Measurements from ENCODE around the gene DNLZ.
"Not testable (repeated sequence)": the region's sequence is repeated elsewhere in the genome, so short reads cannot be mapped to it uniquely, and the experiment has no call there.

DNLZ gene

DNA sequence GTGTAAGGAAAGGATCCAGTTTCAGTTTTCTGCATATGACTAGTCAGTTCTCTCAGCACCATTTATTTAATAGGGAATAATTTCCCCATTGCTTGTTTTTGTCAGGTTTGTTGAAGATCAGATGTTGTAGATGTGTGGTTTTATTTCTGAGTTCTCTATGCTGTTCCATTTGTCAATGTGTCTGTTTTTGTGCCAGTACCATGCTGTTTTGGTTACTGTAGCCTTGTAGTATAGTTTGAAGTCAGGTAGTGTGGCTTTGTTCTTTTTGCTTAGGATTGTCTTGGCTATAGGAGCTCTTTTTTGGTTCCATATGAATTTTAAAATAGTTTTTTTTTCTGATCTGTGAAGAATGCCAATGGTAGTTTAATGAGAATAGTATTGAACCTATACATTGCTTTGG lies 42.6 kb downstream of the DNLZ start:
- H3K4me3 ChIP-seq (ENCODE audit: low read depth, low read length) = not testable (repeated sequence)

DNA sequence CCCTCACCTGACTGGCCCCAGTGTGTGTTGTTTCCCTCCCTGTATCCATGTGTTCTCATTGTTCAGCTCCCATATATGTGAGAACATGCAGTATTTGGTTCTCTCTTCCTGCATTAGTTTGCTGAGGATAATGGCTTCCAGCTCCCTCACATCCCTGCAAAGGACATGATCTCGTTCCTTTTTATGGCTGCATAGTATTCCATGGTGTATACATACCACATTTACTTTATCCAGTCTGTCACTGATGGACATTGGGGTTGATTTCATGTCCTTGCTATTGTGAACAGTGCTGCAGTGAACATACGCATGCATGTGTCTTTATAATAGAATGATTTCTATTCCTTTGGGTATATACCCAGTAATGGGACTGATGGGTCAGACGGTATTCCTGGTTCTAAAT lies 43.6 kb downstream of the DNLZ start:
- H3K4me3 ChIP-seq (ENCODE audit: low read depth, low read length) = not testable (repeated sequence)

DNA sequence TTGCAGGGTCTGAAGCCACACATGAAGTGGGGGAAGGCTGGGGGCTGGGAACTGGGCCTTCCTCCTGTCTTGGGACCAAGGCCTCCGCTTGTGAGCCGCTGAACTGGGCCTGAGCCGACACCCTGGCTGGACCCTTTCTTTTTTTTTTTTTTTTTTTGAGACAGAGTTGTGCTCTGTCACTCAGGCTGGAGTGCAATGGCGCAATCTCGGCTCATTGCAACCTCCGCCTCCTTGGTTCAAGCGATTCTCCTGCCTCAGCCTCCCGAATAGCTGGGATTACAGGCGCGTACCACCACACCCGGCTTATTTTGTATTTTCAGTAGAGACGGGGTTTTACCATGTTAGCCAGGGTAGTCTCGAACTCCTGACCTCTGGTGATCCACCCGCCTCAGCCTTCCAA lies 44.3 kb downstream of the DNLZ start:
- not testable (repeated sequence) for H3K4me3 ChIP-seq (ENCODE audit: low read depth, low read length)

DNA sequence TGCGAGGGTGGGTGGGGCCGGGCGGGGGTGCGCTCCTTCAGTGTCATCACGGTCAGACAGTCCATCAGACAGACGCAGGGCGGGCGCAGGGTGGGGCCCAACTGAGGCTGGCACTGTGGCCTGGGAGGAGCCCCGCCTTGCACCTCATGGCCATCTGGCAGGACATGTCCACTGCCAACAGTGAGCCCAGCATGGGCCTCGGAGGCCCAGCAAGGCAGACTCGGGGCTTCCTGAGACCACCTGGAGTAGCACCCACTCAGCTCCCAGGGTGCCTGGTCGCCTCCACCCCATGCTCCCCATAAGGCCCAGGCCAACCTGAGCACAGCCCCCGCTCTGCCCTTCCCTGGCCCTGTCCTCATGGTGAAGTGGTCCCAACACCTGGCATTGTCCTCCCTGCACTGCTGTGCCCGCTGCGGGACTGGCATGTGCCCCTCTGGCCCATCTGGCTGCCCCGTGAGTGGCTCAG lies 44.7 kb downstream of the DNLZ start:
- no peak overlapping the region for H3K4me3 ChIP-seq (ENCODE audit: low read depth, low read length)

DNA sequence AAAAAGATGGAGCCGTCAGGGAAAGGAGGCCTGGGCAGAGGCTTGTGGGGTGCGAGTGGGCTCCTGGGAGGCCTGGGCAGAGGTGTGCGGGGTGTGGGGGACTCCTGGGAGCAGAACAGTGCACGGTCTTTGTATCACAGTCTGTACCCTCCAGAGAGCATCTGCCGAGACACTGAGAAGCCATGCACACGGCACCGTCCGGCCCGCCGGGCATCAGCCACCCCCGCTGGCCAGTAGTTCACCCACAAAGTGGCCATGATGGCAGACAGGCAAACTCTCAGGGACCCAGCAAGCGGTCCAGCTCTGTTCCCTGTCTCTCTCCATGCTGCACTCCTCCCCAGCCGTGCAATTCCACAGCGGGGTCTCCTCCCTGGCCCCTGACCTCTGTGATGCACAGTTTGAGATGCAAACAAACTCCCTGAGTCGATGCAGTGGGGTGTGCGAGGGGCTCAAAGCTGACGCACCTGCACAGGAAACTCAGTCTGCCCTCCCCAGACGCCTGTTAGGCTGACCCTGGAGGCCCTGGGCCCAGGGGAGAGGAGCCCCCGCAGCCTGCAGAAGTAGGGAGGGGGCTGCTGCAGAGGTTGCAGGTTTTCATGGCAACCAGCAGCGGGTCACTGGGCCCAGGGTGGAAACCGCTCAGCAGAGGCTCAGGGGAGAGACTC lies 45.3 kb downstream of the DNLZ start:
- no peak overlapping the region for H3K4me3 ChIP-seq (ENCODE audit: low read depth, low read length)

DNA sequence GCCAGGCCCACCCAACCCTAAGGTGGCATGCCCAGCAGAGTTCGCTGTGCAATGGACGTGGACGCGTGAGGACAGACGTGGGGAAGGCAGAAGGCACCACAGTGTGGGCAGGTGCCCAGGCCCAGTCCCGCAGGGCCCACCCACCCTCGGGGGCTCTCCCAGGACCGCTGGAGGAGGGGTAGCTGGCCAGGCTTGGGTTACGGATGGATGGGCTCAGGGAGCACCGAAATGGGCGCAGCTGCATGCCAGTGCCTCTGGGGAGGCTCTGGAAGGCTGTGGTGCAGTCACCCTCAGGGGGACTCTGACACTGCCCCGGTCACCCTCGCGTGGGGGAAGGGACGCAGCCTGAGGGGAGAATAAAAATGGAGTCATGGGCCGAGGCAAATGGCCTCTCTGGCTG lies 45.8 kb downstream of the DNLZ start:
- no peak overlapping the region for H3K4me3 ChIP-seq (ENCODE audit: low read depth, low read length)

DNA sequence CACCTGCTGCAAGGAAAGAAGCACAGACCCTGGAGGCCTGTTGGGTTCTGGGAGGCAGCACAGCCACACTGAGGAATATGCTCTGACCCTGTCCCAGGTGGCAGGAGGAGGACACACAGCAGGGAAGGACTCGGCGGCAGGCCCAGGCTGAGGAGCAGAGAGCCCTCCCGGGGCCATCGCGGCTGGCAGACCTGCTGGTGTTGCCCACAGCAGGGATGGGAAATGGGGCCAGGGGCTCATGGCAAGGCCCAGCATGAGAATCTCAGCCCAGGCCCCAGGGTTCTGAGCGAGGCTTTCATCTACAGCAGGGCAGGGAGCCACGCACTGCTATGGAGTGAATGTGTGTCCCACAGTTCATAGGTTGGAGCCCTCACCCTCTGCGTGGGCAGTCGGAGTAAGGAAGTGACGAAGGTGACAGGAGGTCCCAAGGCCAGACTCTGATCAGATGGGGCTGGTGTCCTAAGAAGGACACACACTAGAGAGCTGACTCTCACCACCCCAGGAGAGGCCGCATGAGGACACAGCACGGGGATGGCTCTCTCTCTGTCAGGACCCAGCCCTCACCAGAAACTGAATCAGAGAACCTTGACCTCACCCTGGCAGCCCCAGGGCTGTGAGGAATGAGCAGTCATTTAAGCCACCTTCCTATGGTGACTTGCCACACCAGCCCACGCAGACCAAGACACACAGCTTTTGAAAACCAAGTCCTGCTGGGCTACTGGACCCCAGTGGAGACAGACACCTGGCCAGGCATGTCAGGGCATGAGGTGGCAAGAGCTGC lies 46.5 kb downstream of the DNLZ start:
- H3K4me3 ChIP-seq (ENCODE audit: low read depth, low read length) = no peak overlapping the region

DNA sequence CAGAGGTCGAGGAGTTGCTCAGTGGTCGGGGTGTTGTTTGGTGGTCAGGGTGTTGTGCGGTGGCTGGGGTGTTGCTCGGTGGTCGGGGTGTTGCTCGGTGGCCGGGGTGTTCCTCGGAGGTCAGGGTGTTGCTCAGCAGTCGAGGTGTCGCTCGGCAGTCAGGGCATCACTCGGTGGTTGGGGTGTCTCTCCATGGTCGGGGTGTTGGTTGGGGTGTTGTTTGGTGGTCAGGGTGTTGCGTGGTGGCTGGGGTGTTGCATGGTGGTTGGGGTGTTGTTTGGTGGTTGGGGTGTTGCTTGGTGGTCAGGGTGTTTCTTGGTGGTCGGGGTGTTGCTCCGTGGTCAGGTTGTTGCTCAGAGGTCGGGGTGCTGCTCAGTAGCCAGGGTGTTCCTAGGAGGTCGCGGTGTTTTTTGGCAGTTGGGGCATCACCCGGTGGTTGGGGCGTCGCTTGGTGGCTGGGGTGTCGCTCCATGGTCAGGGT lies 47.2 kb downstream of the DNLZ start:
- H3K4me3 ChIP-seq (ENCODE audit: low read depth, low read length) = no peak overlapping the region

DNA sequence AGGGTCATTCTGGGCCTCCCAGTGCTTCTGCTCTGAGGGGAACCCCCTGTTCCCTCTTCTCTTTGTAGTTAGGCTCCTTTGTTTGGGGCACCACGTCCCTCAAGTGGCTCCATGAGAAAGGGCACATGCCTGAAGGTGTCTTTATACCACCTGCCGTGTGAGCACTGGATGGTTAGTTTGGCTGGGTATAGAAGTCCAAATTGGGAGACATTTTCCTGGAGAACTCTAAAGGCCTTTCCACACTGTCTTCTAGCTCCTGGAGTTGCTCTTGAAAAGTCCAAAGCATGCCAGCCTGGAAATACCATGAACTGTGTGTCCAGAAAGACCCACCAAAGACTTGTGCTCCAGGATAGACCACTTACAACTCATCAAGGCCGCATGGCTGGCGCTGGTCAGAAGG lies 48.6 kb downstream of the DNLZ start:
- no peak overlapping the region for H3K4me3 ChIP-seq (ENCODE audit: low read depth, low read length)

DNA sequence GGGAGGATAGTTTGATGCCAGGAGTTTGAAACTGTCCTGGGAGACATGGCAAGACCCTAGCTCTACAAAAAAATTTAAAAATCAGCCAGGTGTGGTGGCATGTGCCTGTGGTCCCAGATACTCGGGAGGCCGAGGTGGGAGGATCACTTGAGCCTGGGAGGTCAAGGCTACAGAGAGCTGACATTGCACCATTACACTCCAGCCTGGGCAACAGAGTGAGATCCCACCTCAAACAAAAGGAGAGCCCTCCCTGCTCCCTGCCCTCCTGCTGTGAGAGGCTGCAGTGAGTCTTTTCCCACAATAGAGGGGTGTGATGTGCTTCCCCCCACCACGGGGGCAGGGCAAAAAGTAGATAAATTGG lies 49.5 kb downstream of the DNLZ start:
- H3K4me3 ChIP-seq (ENCODE audit: low read depth, low read length) = no peak overlapping the region

DNA sequence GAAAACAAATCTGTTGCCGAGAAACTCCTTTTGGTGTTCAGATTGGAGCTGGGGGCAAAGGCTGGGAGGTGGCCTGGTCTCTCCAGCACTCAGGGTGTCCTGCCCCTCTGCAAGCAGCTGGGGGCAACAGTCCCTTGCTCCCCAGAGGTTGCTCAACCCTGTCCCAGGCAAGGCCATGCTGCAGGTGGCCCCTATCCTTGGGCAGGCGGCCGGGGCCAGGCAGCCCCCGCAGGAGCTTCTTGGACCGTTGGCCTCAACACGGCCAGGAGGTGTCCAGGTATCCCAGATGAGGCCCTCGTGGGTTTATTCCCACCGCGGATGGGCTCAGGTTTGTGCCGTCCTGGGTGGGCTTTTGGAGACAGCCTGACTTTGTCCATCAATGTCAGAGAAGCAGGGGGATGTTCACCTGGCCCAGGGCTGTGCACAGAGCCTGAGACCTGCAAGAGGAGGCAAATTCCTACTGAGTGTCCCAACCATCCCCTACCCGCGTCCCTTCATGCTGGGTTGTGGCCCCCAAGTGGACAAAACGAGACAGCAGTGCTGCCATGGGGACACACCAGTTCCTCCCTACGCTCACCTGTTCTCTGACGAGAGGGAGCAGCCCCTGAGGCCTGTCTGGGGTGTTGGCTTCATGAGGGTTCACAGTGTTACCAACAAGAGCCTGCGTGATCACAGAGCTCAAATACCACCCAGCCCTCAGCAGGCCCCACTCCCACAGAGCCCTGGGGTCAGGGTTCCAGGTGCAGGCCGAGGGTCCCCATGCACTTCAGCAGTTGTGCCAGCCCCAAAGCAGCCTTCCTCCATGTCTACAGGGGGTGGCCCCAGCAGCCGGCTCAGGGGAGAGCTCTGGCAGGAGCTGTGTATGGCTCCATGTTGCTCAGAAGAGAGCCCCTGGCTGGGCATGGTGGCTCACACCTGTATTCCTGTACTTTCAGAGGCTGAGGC lies 50.2 kb downstream of the DNLZ start:
- no peak overlapping the region for H3K4me3 ChIP-seq (ENCODE audit: low read depth, low read length)

DNA sequence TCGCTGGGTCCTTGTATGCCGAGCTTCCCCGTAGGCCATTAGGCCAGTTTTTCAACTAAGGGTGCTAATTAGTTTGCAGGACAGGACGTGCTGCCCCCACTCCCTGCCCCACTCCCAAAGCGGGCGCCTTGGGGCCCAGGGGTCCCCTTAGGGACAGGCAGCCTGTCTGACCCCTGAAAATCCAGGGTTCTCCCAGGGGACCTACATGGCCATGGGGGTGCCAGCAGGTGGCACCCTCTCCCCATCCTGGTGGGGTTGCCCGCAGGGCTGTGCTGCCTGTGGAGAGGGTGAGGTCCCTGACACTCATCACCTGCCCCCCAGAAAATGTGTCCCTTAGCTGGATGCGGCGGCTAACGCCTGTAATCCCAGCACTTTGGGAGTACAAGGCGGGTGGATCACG lies 51.1 kb downstream of the DNLZ start:
- no peak overlapping the region for H3K4me3 ChIP-seq (ENCODE audit: low read depth, low read length)

DNA sequence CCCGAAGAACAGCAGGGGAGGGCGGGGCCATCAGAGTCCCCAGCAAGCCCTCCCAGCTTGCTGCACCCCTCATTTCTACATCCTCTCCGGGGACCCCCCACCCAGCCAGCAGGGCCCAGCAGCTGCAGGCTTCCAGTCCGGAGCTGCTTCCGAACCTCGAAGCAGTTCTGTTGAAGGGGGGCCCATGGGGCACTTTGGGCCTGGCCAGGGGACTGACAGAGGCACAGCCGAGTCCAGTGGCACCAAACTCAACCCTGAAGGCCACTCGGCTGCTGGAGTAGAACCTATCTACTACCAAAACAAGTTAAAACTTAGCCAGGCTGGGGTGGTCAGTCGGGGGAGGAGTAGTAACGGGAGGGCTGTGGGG lies 51.6 kb downstream of the DNLZ start:
- H3K4me3 ChIP-seq (ENCODE audit: low read depth, low read length) = no peak overlapping the region

DNA sequence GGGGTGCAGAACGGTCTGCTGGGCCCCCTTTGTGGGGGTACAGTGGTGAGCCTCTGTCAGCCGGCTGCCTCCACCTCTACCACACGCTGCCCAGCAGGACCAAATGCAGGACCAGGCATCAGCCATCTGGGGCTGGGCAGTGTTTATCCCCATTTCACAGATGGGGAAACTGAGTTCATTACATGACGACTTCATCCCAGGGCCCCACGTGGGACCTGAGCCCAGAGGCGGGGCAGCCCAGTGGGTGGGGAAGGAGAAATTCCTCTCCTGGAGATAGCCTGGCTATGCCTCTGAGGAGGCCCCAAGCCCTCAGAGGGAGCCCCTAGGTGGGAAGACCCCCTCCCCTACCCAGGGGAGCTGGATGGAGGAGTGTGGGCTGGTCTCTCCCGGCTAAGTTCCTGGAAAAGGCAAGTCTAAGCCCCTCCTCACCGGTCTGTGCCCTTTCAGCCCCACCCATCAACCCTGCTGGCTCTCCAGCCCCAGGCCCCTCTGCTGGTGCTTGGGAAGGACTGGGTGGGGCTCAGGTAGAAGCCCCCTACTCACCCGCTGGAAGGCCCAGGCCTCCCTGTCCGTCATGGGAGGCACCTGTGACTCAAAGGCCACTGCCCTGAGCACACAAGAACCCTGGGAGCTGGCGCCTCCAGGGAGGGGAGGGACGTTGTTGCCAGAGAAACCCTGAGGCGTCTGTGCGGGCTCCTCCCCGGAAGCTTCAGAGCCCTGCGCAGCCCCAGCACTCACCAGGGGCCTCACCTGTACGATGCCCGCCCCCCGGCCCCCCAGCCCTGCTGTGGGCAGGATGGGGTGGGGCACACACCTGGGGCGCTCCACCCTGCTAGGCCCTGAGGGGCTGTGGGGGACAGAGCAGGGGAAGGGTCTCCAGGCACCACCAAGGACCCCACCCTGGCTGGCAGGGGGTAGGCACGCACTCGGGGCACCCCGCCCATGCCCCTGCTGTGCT lies 52.2 kb downstream of the DNLZ start:
- no peak overlapping the region for H3K4me3 ChIP-seq (ENCODE audit: low read depth, low read length)

DNA sequence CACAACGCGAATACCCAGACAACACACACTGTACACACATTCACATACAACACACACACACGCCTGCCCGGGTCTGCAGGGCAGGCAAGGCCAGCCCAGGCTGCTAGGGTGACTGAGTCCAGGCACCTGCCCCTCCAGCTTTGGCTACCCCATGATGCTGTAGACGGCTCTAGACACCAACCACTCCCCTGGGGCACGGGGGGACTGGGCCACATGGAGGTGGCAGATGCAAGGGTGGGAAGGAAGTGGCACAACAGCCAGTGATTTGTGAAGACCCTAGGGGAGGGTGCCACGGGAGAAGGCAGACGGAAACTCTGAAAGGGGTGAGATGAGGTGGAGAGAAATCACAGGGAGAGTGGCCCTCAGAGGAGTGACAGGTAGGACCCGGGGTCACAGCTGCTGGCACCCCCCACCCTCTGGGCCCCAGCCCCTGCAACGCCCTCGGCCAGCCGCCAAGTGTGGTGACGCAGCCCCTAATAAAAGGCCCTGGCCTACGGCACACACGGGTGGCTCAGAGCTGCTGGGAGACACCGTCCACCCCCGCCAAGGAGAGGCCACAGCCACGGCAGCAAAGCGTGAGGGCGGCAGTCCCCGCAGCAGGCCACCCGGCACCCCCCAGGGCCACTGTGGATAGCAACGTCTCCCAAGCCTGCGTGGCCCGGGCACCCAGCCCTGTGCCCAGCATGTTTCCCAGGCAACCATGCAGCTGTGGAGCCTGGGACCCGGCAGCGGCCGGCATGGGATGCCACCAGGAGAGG lies 53.1 kb downstream of the DNLZ start:
- no peak overlapping the region for H3K4me3 ChIP-seq (ENCODE audit: low read depth, low read length)

DNA sequence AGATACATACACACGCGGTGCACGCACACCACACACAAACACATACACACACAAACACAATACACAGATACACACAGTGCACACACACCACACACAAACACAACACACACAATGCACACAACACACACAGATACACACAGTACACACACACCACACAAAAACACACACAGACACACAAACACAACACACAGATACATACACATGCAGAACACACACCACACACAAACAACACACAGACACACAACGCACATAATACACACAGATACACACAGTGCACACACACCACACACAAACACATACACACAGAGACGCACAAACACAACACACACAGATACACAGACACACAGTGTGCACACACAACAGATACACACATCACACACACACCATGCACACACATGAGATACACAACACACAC lies 53.7 kb downstream of the DNLZ start:
- no peak overlapping the region for H3K4me3 ChIP-seq (ENCODE audit: low read depth, low read length)
